K562 (cell line): ENCODE measurements around the gene ZNF865. TPM values are rescaled to one million over a fixed set of nuclear protein-coding genes. Genes with fewer than 3 reads are reported as not detected.
A peak's percentile ranks its signal among the peaks of the same experiment; 100 is the strongest.

Experiments
- BDP1 ChIP-seq: IDR thresholded peaks from 3 replicates; pipeline ENCODE4 v1.6.1; 2011; ENCODE audit not compliant: insufficient read length, insufficient read depth
- E4F1 ChIP-seq: fragments of 250-450 bp; sonication (Bioruptor Pico); IDR thresholded peaks from 2 replicates; pipeline ENCODE4 v1.5.0; 2021; ENCODE audit warnings: mild to moderate bottlenecking, borderline replicate concordance
- ESRRB ChIP-seq: fragments of 250-450 bp; sonication (Bioruptor Pico); IDR thresholded peaks from 2 replicates; pipeline ENCODE4 v1.5.0; 2020; ENCODE audit warnings: mild to moderate bottlenecking, moderate library complexity, borderline replicate concordance
- FOXP1 ChIP-seq: sonication (generic); formaldehyde crosslinking; IDR thresholded peaks from 2 replicates; pipeline ENCODE4 v1.8.0; 2022; ENCODE audit warnings: mild to moderate bottlenecking, missing genetic modification reagents
- GATA2 ChIP-seq: sonication (generic); formaldehyde crosslinking; IDR thresholded peaks from 2 replicates; pipeline ENCODE4 v1.4.0; 2020; ENCODE audit warnings: mild to moderate bottlenecking, missing genetic modification reagents
- HDAC3 ChIP-seq: fragments of 450-650 bp; IDR thresholded peaks from 2 replicates; pipeline ENCODE4 v1.6.1; 2018; ENCODE audit warnings: borderline replicate concordance, mild to moderate bottlenecking, moderate library complexity; ENCODE audit not compliant: partially characterized antibody
- HNRNPUL1 ChIP-seq: fragments of 200-400 bp; formaldehyde crosslinking; IDR thresholded peaks from 2 replicates; pipeline ENCODE4 v1.6.1; 2017; ENCODE audit warnings: low read length
- MCM5 ChIP-seq: fragments of 450-650 bp; IDR thresholded peaks from 2 replicates; pipeline ENCODE4 v1.6.1; 2016; ENCODE audit warnings: low read depth
- NFATC3 ChIP-seq: fragments of 450-650 bp; IDR thresholded peaks from 2 replicates; pipeline ENCODE4 v1.6.1; 2017; ENCODE audit warnings: mild to moderate bottlenecking
- NFRKB ChIP-seq: fragments of 450-650 bp; IDR thresholded peaks from 2 replicates; pipeline ENCODE4 v1.6.1; 2016; ENCODE audit warnings: low read depth
- RBM39 ChIP-seq: fragments of 200-400 bp; formaldehyde crosslinking; optimal IDR thresholded peaks from 2 replicates; pipeline ENCODE3; 2018; ENCODE audit warnings: low read depth, low read length
- RFX7 ChIP-seq: fragments of 250-450 bp; sonication (Bioruptor Pico); IDR thresholded peaks from 2 replicates; pipeline ENCODE4 v1.5.1; 2021; ENCODE audit warnings: mild to moderate bottlenecking
- SIN3B ChIP-seq: fragments of 450-650 bp; IDR thresholded peaks from 2 replicates; pipeline ENCODE4 v1.6.1; 2017; ENCODE audit warnings: low read depth, mild to moderate bottlenecking, moderate library complexity
- SMARCA4 ChIP-seq: fragments of 450-650 bp; IDR thresholded peaks from 2 replicates; pipeline ENCODE4 v1.6.1; 2016
- SRSF7 ChIP-seq: fragments of 200-400 bp; formaldehyde crosslinking; optimal IDR thresholded peaks from 2 replicates; pipeline ENCODE3; 2017; ENCODE audit warnings: mild to moderate bottlenecking, low read depth, low read length
- ZNF134 ChIP-seq: fragments of 250-450 bp; sonication (Bioruptor Pico); conservative IDR thresholded peaks from 2 replicates; pipeline ENCODE4 v1.4.0; 2020
- ZNF253 ChIP-seq: fragments of 250-450 bp; sonication (Bioruptor Pico); conservative IDR thresholded peaks from 2 replicates; pipeline ENCODE4 v1.6.1; 2021; ENCODE audit warnings: mild to moderate bottlenecking
- polyA plus RNA-seq, 8 experiments: library from polyadenylated mRNA; depleted of rRNA in 4 of 8; stranded (reverse) in 5 of 8; unstranded in 3 of 8; fragments of >200 nt; fragmentation: Nextera tagmentation in 2 of 8; fragmentation: Illumina TruSeq in 1 of 8; extraction: Ambion mirVana in 2 of 8; extraction: Trizol in 1 of 8; gene quantifications; 2 replicates each; pipeline versions ENCODE4 v1.2.1 to v1.2.3, GENCODE V29; 2011 to 2014; ENCODE audit warnings: inconsistent platforms in 1 of 8, missing spikeins in 1 of 8
- total RNA-seq, 7 experiments: library from RNA; depleted of rRNA in 6 of 7; stranded (reverse); fragments of >200 nt in 6 of 7; fragmentation: Illumina TruSeq in 2 of 7; extraction: Trizol in 2 of 7; gene quantifications; 2 replicates each; pipeline versions ENCODE4 v1.2.1 to v1.2.3, GENCODE V29; 2011 to 2021; ENCODE audit warnings: low replicate concordance in 1 of 7
- TF ChIP-seq, protein P1 (sequence below), 2 experiments: fragments of 450-650 bp in 1 of 2; IDR thresholded peaks; 2 replicates each; pipeline ENCODE4 v1.6.1; 2011 to 2017; ENCODE audit warnings: low read depth in 2 of 2, antibody characterized with exemption in 1 of 2, borderline replicate concordance in 1 of 2, low read length in 1 of 2, mild to moderate bottlenecking in 1 of 2, mixed read lengths in 1 of 2; ENCODE audit not compliant: control insufficient read depth in 1 of 2
- TF ChIP-seq, protein P2 (sequence below): IDR thresholded peaks from 2 replicates; pipeline ENCODE4 v1.6.1; 2016; ENCODE audit warnings: missing genetic modification characterization, missing compliant biosample characterization
- TF ChIP-seq, protein P3 (sequence below): fragments of 250-450 bp; sonication (Bioruptor Pico); IDR thresholded peaks from 2 replicates; pipeline ENCODE4 v1.8.0; 2021; ENCODE audit warnings: moderate library complexity, mild to moderate bottlenecking, inconsistent platforms

Gene ZNF865
- total and polyA plus RNA-seq, 9 of the 15 experiments (the other 6 are each of a cell fraction or from before 2014, with no cell fraction given): 0.40 to 18.8 (median 1.6) TPM; not detected in 2

GRCh38 chr19:55599842-55600661, 5.4 kb upstream of the ZNF865 start, which contains the start of gene ZNF524 (continued):
- TF ChIP-seq, protein P1, sequence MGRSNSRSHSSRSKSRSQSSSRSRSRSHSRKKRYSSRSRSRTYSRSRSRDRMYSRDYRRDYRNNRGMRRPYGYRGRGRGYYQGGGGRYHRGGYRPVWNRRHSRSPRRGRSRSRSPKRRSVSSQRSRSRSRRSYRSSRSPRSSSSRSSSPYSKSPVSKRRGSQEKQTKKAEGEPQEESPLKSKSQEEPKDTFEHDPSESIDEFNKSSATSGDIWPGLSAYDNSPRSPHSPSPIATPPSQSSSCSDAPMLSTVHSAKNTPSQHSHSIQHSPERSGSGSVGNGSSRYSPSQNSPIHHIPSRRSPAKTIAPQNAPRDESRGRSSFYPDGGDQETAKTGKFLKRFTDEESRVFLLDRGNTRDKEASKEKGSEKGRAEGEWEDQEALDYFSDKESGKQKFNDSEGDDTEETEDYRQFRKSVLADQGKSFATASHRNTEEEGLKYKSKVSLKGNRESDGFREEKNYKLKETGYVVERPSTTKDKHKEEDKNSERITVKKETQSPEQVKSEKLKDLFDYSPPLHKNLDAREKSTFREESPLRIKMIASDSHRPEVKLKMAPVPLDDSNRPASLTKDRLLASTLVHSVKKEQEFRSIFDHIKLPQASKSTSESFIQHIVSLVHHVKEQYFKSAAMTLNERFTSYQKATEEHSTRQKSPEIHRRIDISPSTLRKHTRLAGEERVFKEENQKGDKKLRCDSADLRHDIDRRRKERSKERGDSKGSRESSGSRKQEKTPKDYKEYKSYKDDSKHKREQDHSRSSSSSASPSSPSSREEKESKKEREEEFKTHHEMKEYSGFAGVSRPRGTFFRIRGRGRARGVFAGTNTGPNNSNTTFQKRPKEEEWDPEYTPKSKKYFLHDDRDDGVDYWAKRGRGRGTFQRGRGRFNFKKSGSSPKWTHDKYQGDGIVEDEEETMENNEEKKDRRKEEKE (IDR thresholded peaks at IDR 0.05; ENCODE audit: borderline replicate concordance in 1 of 2, control insufficient read depth in 1 of 2, low read depth in 2 of 2, low read length in 1 of 2): no peak
- TF ChIP-seq ZNF134 (peak; percentile 34; the same call in 1 of the 2 replicates), SRSF7 (no peak), ESRRB (no peak), SIN3B (no peak), E4F1 (CRISPR knock-in tag) (no peak), NFATC3 (no peak), GATA2 (CRISPR knock-in tag) (no peak), BDP1 (no peak), NFRKB (peak; percentile 93), RFX7 (CRISPR knock-in tag) (no peak), HDAC3 (no peak), MCM5 (no peak), FOXP1 (CRISPR knock-in tag) (peak; percentile 16; the same call in 1 of the 2 replicates), HNRNPUL1 (no peak), SMARCA4 (no peak), RBM39 (no peak), ZNF253 (CRISPR knock-in tag) (no peak)
- TF ChIP-seq, protein P2, sequence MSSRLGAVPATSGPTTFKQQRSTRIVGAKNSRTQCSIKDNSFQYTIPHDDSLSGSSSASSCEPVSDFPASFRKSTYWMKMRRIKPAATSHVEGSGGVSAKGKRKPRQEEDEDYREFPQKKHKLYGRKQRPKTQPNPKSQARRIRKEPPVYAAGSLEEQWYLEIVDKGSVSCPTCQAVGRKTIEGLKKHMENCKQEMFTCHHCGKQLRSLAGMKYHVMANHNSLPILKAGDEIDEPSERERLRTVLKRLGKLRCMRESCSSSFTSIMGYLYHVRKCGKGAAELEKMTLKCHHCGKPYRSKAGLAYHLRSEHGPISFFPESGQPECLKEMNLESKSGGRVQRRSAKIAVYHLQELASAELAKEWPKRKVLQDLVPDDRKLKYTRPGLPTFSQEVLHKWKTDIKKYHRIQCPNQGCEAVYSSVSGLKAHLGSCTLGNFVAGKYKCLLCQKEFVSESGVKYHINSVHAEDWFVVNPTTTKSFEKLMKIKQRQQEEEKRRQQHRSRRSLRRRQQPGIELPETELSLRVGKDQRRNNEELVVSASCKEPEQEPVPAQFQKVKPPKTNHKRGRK: no peak
- TF ChIP-seq, protein P3, sequence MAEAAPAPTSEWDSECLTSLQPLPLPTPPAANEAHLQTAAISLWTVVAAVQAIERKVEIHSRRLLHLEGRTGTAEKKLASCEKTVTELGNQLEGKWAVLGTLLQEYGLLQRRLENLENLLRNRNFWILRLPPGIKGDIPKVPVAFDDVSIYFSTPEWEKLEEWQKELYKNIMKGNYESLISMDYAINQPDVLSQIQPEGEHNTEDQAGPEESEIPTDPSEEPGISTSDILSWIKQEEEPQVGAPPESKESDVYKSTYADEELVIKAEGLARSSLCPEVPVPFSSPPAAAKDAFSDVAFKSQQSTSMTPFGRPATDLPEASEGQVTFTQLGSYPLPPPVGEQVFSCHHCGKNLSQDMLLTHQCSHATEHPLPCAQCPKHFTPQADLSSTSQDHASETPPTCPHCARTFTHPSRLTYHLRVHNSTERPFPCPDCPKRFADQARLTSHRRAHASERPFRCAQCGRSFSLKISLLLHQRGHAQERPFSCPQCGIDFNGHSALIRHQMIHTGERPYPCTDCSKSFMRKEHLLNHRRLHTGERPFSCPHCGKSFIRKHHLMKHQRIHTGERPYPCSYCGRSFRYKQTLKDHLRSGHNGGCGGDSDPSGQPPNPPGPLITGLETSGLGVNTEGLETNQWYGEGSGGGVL: no peak
